HEK293 (cell line): ENCODE measurements around the gene KCNJ5.

ENCODE experiments used
- CTCF ChIA-PET: fragments of 350-600 bp; formaldehyde crosslinking; extraction: SDS; loops from one replicate; lab custom pipeline; 2021; ENCODE audit warnings: antibody characterized with exemption; lab: Yijun Ruan, JAX
- POLR2A ChIA-PET: fragments of 300-600 bp; formaldehyde crosslinking; extraction: SDS; loops from one replicate; lab custom pipeline; 2020; ENCODE audit warnings: antibody characterized with exemption, inconsistent platforms; lab: Yijun Ruan, JAX
- H3K27ac ChIP-seq: fragments of 200-500 bp; sonication (Bioruptor generic); 2 replicates; pipeline ENCODE4 v1.5.1; 2014; ENCODE audit warnings: low read depth, low read length, control low read depth, inconsistent platforms; ENCODE audit errors: extremely low read depth
- H3K36me3 ChIP-seq, 2 experiments: fragments of 200-500 bp in 1 of 2; sonication (Bioruptor generic) in 1 of 2; 1 replicate in 1 of 2; 2 replicates in 1 of 2; pipeline ENCODE4 v1.5.1; 2014 to 2017; ENCODE audit warnings: inconsistent platforms in 2 of 2, low read length in 2 of 2; ENCODE audit not compliant: control insufficient read depth in 2 of 2, insufficient read depth in 1 of 2
- H3K4me1 ChIP-seq: fragments of 200-500 bp; sonication (Bioruptor generic); 2 replicates; pipeline ENCODE4 v1.5.1; 2014; ENCODE audit warnings: mild to moderate bottlenecking, low read length, inconsistent platforms; ENCODE audit not compliant: control insufficient read depth, insufficient read depth
- H3K4me3 ChIP-seq: 2 replicates; pipeline ENCODE4 v1.5.1; 2011; ENCODE audit warnings: low read depth, mild to moderate bottlenecking, control low read depth, low read length, moderate library complexity
- H3K9me3 ChIP-seq: fragments of 200-500 bp; sonication (Bioruptor generic); 2 replicates; pipeline ENCODE4 v1.5.1; 2014; ENCODE audit warnings: low read depth, low read length, inconsistent platforms; ENCODE audit not compliant: control insufficient read depth, insufficient read depth
- GFI1B ChIP-seq: fragments of 450-650 bp; formaldehyde crosslinking; IDR thresholded peaks from 2 replicates; pipeline ENCODE4 v1.5.1; 2016; ENCODE audit warnings: missing biosample characterization, missing genetic modification characterization
- GLIS2 ChIP-seq: fragments of 450-650 bp; formaldehyde crosslinking; IDR thresholded peaks from 2 replicates; pipeline ENCODE4 v1.5.1; 2016; ENCODE audit warnings: missing biosample characterization, missing genetic modification characterization
- KLF10 ChIP-seq: fragments of 450-650 bp; IDR thresholded peaks from 2 replicates; pipeline ENCODE4 v1.5.1; 2018; ENCODE audit warnings: missing biosample characterization, mild to moderate bottlenecking, missing genetic modification characterization
- KLF16 ChIP-seq: fragments of 450-650 bp; formaldehyde crosslinking; IDR thresholded peaks from 2 replicates; pipeline ENCODE4 v1.5.1; 2017; ENCODE audit warnings: missing biosample characterization, missing genetic modification characterization
- KLF8 ChIP-seq: fragments of 450-650 bp; formaldehyde crosslinking; IDR thresholded peaks from 2 replicates; pipeline ENCODE4 v1.5.1; 2016; ENCODE audit warnings: missing biosample characterization, missing genetic modification characterization
- MYNN ChIP-seq: fragments of 450-650 bp; formaldehyde crosslinking; IDR thresholded peaks from 2 replicates; pipeline ENCODE4 v1.5.1; 2016; ENCODE audit warnings: missing biosample characterization, missing genetic modification characterization, borderline replicate concordance
- REST ChIP-seq: fragments of 450-650 bp; formaldehyde crosslinking; IDR thresholded peaks from 2 replicates; pipeline ENCODE4 v1.5.1; 2016; ENCODE audit warnings: missing biosample characterization, missing genetic modification characterization
- ZFHX2 ChIP-seq: fragments of 450-650 bp; formaldehyde crosslinking; conservative IDR thresholded peaks from 2 replicates; pipeline ENCODE4 v1.5.1; 2016; ENCODE audit warnings: missing biosample characterization, missing genetic modification characterization
- ZNF132 ChIP-seq: fragments of 450-650 bp; formaldehyde crosslinking; IDR thresholded peaks from 2 replicates; pipeline ENCODE4 v1.5.1; 2017; ENCODE audit warnings: missing biosample characterization, missing genetic modification characterization, borderline replicate concordance
- ZNF248 ChIP-seq: fragments of 450-650 bp; formaldehyde crosslinking; IDR thresholded peaks from 2 replicates; pipeline ENCODE4 v1.5.1; 2017; ENCODE audit warnings: missing biosample characterization, missing genetic modification characterization
- ZNF266 ChIP-seq: fragments of 450-650 bp; formaldehyde crosslinking; IDR thresholded peaks from 2 replicates; pipeline ENCODE4 v1.5.1; 2016; ENCODE audit warnings: missing biosample characterization, missing genetic modification characterization, low read depth
- ZNF416 ChIP-seq: fragments of 450-650 bp; formaldehyde crosslinking; IDR thresholded peaks from 2 replicates; pipeline ENCODE4 v1.5.1; 2016; ENCODE audit warnings: missing biosample characterization, missing genetic modification characterization
- ZNF426 ChIP-seq: fragments of 450-650 bp; formaldehyde crosslinking; IDR thresholded peaks from 2 replicates; pipeline ENCODE4 v1.5.1; 2017; ENCODE audit warnings: missing biosample characterization, missing genetic modification characterization, mild to moderate bottlenecking, inconsistent platforms, moderate library complexity
- ZNF514 ChIP-seq: fragments of 450-650 bp; formaldehyde crosslinking; IDR thresholded peaks from 2 replicates; pipeline ENCODE4 v1.5.1; 2016; ENCODE audit warnings: missing biosample characterization, missing genetic modification characterization
- ZNF843 ChIP-seq: fragments of 450-650 bp; formaldehyde crosslinking; IDR thresholded peaks from 2 replicates; pipeline ENCODE4 v1.5.1; 2016; ENCODE audit warnings: missing biosample characterization, missing genetic modification characterization
- ZSCAN16 ChIP-seq: fragments of 450-650 bp; formaldehyde crosslinking; IDR thresholded peaks from 2 replicates; pipeline ENCODE4 v1.5.1; 2016; ENCODE audit warnings: missing biosample characterization, missing genetic modification characterization
- ZSCAN30 ChIP-seq: fragments of 450-650 bp; IDR thresholded peaks from 2 replicates; pipeline ENCODE4 v1.5.1; 2018; ENCODE audit warnings: missing biosample characterization, mild to moderate bottlenecking, missing genetic modification characterization, moderate library complexity
- TF ChIP-seq, protein P1 (sequence below): fragments of 450-650 bp; formaldehyde crosslinking; IDR thresholded peaks from 2 replicates; pipeline ENCODE4 v1.5.1; 2016; ENCODE audit warnings: missing biosample characterization, missing genetic modification characterization
- TF ChIP-seq, protein P2 (sequence below): fragments of 450-650 bp; formaldehyde crosslinking; IDR thresholded peaks from 2 replicates; pipeline ENCODE4 v1.5.1; 2016; ENCODE audit warnings: missing biosample characterization, missing genetic modification characterization
- TF ChIP-seq, protein P3 (sequence below): fragments of 450-650 bp; formaldehyde crosslinking; IDR thresholded peaks from 2 replicates; pipeline ENCODE4 v1.5.1; 2016; ENCODE audit warnings: missing biosample characterization, missing genetic modification characterization, borderline replicate concordance

KCNJ5 gene

GRCh38 chr11:128881221-128881620, 9.9 kb upstream of the KCNJ5 start:
- Histone ChIP-seq H3K27ac (no peak overlapping the region), H3K4me3 (no peak overlapping the region), H3K36me3 (no peaks in the 10 kb centered on the region), H3K9me3 (no peaks in the 10 kb centered on the region), H3K4me1 (no peaks in the 10 kb centered on the region)
- POLR2A ChIA-PET, result no interaction called here
- CTCF ChIA-PET, result interaction anchor here (0.6 to 4.9 kb wide), 7 partner anchors 11 to 824 kb away, joined by 3 to 46 read pairs (median 3); no protein-coding TSS in a partner anchor
- no peak for TF ChIP-seq ZNF416 (tag by site-specific recombination)
- TF ChIP-seq ZNF514 (tag by site-specific recombination), result no peak
- no peak for TF ChIP-seq ZSCAN30 (tag by site-specific recombination)
- TF ChIP-seq ZNF266 (tag by site-specific recombination), result no peak
- TF ChIP-seq MYNN, result no peak
- TF ChIP-seq, protein P1, sequence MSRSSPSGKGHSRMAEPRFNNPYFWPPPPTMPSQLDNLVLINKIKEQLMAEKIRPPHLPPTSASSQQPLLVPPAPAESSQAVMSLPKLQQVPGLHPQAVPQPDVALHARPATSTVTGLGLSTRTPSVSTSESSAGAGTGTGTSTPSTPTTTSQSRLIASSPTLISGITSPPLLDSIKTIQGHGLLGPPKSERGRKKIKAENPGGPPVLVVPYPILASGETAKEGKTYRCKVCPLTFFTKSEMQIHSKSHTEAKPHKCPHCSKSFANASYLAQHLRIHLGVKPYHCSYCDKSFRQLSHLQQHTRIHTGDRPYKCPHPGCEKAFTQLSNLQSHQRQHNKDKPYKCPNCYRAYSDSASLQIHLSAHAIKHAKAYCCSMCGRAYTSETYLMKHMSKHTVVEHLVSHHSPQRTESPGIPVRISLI (tag by site-specific recombination), result no peak
- TF ChIP-seq ZFHX2 (tag by site-specific recombination), result no peak
- no peak for TF ChIP-seq ZSCAN16 (tag by site-specific recombination)

DNA sequence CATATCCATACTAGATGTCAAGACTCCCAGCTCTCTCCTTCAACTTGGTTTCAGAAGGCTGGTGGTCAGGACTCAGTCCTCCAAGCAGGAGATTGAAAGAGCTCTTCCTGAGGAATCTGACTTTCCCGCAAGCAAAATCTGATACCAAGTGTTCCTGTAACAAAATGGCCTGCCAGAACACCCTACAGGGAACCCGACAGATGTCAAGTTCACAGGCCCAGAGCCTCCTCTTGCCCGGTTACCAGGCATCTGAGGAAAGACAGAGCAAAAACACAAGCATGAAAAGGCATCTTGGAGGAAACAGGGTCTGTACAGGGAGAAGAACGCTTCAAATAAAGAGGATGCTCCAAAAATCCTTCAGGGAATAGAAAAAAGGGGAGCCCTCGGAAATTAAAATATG, 8.7 kb upstream of the KCNJ5 start:
- Histone ChIP-seq H3K36me3 (no peaks in the 10 kb centered on the region), H3K9me3 (no peaks in the 10 kb centered on the region), H3K27ac (no peak overlapping the region), H3K4me3 (no peak overlapping the region), H3K4me1 (no peaks in the 10 kb centered on the region)
- no peak for TF ChIP-seq ZNF426 (tag by site-specific recombination)
- no peak for TF ChIP-seq KLF10
- TF ChIP-seq, protein P2, sequence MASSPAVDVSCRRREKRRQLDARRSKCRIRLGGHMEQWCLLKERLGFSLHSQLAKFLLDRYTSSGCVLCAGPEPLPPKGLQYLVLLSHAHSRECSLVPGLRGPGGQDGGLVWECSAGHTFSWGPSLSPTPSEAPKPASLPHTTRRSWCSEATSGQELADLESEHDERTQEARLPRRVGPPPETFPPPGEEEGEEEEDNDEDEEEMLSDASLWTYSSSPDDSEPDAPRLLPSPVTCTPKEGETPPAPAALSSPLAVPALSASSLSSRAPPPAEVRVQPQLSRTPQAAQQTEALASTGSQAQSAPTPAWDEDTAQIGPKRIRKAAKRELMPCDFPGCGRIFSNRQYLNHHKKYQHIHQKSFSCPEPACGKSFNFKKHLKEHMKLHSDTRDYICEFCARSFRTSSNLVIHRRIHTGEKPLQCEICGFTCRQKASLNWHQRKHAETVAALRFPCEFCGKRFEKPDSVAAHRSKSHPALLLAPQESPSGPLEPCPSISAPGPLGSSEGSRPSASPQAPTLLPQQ (tag by site-specific recombination), result no peak
- no peak for TF ChIP-seq ZSCAN30 (tag by site-specific recombination)
- TF ChIP-seq REST (tag by site-specific recombination), result no peak
- no peak for TF ChIP-seq GLIS2 (tag by site-specific recombination)
- no peak for TF ChIP-seq ZNF132
- TF ChIP-seq ZNF248 (tag by site-specific recombination), result no peak
- TF ChIP-seq, protein P3, sequence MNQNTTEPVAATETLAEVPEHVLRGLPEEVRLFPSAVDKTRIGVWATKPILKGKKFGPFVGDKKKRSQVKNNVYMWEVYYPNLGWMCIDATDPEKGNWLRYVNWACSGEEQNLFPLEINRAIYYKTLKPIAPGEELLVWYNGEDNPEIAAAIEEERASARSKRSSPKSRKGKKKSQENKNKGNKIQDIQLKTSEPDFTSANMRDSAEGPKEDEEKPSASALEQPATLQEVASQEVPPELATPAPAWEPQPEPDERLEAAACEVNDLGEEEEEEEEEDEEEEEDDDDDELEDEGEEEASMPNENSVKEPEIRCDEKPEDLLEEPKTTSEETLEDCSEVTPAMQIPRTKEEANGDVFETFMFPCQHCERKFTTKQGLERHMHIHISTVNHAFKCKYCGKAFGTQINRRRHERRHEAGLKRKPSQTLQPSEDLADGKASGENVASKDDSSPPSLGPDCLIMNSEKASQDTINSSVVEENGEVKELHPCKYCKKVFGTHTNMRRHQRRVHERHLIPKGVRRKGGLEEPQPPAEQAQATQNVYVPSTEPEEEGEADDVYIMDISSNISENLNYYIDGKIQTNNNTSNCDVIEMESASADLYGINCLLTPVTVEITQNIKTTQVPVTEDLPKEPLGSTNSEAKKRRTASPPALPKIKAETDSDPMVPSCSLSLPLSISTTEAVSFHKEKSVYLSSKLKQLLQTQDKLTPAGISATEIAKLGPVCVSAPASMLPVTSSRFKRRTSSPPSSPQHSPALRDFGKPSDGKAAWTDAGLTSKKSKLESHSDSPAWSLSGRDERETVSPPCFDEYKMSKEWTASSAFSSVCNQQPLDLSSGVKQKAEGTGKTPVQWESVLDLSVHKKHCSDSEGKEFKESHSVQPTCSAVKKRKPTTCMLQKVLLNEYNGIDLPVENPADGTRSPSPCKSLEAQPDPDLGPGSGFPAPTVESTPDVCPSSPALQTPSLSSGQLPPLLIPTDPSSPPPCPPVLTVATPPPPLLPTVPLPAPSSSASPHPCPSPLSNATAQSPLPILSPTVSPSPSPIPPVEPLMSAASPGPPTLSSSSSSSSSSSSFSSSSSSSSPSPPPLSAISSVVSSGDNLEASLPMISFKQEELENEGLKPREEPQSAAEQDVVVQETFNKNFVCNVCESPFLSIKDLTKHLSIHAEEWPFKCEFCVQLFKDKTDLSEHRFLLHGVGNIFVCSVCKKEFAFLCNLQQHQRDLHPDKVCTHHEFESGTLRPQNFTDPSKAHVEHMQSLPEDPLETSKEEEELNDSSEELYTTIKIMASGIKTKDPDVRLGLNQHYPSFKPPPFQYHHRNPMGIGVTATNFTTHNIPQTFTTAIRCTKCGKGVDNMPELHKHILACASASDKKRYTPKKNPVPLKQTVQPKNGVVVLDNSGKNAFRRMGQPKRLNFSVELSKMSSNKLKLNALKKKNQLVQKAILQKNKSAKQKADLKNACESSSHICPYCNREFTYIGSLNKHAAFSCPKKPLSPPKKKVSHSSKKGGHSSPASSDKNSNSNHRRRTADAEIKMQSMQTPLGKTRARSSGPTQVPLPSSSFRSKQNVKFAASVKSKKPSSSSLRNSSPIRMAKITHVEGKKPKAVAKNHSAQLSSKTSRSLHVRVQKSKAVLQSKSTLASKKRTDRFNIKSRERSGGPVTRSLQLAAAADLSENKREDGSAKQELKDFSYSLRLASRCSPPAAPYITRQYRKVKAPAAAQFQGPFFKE (tag by site-specific recombination), result no peak
- TF ChIP-seq GFI1B, result no peak
- TF ChIP-seq KLF16 (tag by site-specific recombination), result no peak
- no peak for TF ChIP-seq ZNF843
- TF ChIP-seq KLF8 (tag by site-specific recombination), result no peak
- POLR2A ChIA-PET, result interaction anchor here (0.6 kb wide), 1 partner anchor 197 kb away, joined by 4 read pairs; no protein-coding TSS in a partner anchor
- CTCF ChIA-PET, result interaction anchor here (0.9 to 4.9 kb wide), 2 partner anchors 65 to 73 kb away, joined by 3 to 46 read pairs; no protein-coding TSS in a partner anchor
